GM11168 (cell line): ENCODE measurements around the gene ARHGEF2.

ENCODE experiments used
- in situ Hi-C: fragments of 300-500 bp; cut with MboI; formaldehyde crosslinking; loops from one replicate; pipeline ENCODE4 v1.12.0; 2022; ENCODE audit warnings: low sequenced_read_pairs; ENCODE audit not compliant: unreplicated experiment

ARHGEF2 gene

DNA sequence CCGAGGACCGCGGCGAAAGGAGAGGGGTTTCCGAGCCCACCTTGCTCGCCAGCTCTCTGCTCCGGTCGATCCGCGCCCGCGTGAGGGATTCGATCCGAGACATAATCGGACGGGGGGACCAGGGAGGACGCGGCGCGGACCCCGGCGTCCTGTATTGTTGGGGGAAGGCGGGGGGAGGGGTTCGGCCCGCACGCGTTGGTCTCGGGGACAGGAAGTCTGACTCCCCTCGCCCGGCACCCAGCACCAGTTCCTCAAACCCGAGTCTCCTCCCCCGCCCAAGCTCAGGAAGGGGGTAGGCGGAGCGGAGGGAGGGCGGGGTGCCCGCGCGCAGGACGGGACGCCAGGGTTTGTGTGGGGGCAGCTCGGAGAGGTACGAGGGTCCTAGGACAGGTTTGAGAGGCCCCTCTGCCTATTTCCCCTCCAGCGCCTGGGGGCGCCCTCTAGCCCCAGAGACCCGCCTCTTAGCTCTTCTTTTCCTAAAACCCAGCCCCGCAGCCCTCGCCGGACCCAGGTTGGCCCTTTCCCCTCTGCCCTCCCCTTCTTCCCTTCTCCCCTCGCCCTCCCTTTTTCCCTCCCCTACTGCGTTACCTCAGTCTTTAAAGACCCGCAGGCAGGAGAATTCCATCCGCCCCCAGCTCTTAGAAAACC lies at the start of gene ARHGEF2:
Gene ARHGEF2 (minus strand): TSS at position 223 of the 648 bp plus-strand sequence. CDS start 120 bp downstream, at position 103.
- in situ Hi-C loops, result no loop called here

DNA sequence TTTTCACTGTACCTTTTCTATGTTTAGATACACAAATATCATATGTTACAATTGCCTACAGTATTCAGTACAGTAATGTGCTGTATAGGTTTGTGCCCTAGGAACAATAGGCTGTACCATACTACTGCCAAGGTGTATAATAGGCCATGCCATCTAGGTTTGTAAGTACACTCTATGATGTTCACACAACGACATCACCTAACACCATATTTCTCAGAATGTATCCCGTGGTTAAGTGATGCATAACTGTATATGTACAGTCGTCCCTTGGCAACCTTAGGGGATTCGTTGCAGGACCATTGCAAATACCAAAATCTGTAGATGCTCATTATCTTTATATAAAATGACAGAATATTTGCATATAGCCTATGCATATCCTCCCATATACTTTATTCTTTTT lies 48.2 kb upstream of the ARHGEF2 start:
- in situ Hi-C loops, result no loop called here

DNA sequence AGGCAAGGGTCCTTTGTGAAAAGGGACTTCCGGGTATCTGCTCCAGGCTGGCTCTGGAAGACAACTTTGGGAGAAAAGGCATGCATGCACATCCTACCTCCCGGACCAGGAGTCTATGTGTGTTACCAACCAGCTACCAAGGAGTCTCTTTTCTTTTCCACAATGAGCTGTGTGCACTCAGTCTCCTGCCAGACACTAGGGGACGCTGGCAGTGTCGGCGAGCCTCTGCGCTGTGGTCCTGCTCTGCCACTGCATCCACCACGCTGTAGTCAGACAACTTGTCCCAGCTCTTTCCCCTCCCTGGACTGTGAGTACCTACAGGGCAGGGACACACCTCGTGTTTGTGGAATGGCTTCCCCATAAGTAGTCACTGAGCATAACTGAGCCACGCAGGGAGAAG lies 47.5 kb upstream of the ARHGEF2 start:
- in situ Hi-C loops, result no loop called here

DNA sequence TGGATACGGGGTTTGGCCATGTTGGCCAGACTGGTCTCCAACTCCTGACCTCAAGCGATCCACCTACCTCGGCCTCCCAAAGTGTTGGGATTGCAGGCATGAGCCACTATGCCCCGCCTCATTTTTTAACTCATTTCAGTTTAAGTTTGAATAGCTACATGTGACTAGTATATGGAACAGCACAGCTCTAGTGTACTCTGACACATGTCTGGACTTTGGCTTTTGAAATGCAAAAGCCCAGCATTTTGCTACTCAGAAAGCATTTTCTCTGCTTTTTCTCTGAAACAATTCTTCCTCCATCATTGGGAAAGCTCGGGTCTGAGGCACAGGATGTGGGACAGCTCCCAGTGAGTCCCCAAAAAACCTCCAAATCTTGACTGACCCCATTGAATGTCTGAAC lies 46.5 kb upstream of the ARHGEF2 start:
- in situ Hi-C loops, result no loop called here

DNA sequence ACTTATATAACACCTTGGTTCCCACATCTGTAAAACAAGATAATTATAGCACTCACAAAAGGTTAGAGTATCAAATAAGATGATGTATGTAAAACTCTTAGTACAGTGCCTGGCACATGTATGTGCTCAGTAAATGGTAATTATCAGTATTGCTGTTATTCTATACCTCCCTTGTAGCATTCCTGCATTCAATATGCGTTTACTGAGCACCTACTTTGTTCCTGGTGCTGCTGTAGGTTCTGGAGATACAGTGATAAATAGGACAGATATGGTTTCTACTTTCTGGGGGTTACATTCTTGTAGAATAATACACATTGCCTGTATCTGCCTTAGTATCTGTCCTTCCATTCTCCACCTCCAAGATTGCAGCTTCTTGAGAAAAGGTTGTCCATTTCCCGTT lies 43.6 kb upstream of the ARHGEF2 start:
- in situ Hi-C loops, result no loop called here

DNA sequence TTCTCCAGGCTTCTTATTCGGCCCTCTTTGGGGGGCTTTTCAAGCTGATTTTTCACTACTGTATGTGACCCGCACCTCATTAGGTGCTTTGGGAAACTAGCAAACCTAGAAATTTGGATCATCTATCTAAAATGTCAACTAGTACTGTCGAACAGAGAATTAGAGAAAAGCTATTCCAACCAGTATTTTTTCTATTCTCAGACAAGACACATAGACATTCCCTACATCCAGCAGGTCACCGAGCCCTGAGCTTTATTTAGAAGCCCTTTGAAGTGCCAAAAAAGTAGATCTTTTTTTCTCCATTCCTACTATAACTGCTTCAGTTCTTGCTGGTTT lies 42.7 kb upstream of the ARHGEF2 start:
- in situ Hi-C loops, result no loop called here

DNA sequence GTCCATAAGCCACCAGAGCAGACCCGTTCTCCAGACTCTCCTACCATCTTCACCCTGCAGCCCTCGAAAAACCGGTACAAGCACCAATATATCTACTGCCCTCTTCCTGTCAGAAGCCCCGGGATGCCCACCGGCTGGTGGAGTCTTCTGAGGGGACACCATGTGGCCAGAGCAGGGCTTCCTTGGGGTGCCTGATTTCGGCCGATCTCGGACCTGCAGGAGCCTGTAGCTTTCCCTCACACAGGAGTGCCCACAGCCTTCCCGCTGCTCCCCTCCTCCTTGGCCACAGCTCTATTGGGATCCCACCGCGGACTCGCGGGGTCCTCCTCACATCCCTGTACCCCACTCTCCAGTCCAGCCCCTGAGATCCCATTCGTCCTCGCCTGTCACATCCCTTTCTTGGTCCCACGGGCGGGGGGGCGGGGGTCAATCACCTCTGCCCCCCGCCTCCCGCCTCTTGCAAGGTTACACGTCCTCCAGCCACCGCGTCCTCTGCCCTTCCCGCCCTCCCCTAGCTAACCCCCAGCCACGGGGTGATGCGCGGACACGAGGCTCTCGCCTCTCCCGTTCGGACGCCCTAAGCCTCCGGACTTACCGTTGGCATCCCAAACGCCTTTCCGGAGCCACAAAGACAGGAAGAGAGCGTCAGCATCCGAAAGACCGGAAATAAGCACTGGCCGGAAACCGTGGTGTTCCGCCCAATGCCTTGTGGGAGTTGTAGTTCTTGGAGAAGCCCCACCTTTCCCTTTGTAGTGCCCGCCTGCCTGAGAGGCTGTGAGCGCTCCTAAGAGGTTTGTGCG lies 42.1 kb upstream of the ARHGEF2 start, which contains the start of gene SSR2:
Gene SSR2 (minus strand): TSS at position 659 of the 800 bp plus-strand sequence. CDS start 784 bp downstream, outside the sequence.
- in situ Hi-C loops, result no loop called here

DNA sequence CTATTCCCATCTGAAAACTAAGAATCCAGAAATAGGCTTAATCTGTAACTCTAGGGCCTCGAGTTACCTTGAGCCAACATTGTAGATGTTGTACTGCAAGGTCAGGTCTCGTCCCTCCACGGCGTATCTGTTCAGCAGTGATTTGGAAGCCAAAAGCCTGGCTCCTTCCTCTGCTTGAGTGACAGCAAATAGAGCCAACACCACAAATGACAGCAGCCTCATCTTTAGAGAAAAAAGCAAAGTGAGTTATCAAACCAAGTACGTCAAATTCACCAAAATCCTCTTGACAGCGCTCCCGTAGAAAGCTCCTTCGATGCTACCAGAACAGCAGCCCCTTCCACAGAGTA lies 41.6 kb upstream of the ARHGEF2 start:
- in situ Hi-C loops, result no loop called here

DNA sequence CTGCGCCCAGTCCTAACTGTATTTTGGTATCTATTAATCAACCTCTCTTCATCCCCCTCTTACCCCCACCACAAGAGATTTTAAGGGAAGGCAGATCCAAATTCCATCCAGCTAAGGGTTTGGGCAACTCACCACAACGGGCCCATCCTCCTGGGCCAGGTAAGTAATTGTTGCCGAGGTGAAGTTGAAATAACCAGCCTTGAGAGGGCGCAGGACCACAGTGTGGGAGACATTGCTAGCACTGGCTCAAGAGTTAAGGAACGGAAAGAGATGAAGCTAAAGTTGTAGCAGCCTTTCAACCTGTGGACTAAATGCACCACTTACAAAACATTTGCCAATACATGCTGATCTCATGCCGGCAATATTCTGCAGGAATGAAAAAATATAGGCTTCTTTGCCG lies 36.5 kb upstream of the ARHGEF2 start:
- in situ Hi-C loops, result no loop called here

DNA sequence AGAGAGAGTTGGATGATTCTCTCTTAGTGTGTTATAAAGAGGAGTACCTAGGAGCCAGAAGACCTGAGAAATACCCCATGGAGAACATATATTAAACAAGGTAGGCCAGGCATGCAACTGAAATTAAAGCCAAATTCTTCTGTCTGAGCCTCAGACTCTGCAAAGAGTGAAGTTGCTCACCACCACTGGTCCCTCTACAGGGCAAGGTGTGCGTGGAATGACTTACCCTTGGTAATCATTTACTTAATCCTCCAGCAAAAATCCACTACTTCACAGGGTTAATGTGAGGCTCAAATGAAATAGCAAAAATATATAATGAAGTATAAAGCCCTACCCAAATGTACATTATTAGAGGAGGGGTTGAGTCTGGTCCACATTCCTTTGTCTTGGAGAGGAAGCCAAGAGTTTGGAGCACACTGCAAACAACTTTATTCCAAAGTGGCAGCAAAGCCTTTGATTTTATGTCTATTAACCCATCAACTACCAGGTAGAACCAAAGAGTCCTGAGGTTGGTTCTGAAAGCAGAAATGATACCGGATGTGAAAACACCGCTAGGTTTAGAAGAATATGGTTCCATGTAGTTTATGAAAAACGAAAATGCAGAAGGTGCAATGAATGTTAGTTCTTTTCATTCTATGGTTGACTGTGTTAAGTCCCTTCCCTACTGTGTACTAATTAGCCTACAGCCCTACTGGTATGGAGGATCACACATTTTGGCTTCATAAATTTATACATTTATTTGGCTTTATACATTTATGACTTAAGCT lies 33.9 kb upstream of the ARHGEF2 start:
- in situ Hi-C loops, result no loop called here

DNA sequence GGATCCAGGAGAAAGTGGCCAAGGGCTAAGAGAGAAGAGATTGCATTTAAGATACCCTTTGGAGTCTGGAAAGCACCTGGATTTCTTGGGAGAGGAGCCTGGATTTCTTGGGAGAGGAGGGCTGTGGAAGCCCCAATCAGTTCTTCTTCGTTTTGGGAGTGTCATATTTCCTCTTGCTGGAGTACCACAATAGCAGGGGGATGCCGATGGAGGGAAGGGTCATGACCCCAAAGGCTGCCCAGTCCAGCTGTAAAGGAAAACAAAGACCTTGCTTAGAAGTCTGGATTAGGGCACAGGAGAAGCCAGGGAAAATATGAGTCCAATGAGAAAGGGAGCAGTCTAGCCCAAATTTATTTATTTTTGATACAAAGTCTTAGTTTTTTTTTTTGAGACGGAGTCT lies 31.1 kb upstream of the ARHGEF2 start:
- in situ Hi-C loops, result no loop called here

DNA sequence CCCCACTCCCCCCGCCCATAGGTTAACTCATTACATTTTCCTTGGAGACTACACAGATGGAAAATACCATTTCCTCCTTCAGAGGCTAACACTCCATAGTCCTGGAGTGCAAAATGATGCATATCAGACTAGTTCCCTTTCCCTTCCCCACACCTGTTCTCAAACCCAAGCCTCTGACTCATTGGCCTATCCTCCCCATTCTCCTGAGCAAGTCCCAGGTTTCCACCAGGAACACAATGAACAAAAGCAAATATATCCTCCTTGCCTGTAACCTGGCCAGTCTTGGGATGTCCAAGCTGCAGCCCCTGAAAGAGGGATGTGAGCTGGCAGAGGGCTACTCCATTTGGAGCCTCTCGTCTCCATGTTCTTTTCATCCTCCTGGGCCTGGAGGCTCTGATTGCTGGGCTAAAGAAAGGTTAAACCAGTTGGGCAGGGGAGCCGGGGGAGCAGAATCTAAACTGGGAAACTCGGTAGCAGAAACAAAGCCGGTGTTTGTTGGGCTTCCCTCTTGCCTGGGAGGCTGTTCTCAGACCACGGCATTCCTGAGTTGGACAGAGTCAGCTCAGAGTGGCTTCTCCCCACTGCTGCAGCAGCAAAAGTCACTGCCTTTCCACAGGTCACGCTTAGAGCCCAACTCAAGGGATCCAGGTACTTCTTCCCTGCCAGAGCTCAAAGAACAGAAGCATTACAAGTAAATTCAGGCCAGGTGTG lies 28.5 kb upstream of the ARHGEF2 start:
- in situ Hi-C loops, result no loop called here

DNA sequence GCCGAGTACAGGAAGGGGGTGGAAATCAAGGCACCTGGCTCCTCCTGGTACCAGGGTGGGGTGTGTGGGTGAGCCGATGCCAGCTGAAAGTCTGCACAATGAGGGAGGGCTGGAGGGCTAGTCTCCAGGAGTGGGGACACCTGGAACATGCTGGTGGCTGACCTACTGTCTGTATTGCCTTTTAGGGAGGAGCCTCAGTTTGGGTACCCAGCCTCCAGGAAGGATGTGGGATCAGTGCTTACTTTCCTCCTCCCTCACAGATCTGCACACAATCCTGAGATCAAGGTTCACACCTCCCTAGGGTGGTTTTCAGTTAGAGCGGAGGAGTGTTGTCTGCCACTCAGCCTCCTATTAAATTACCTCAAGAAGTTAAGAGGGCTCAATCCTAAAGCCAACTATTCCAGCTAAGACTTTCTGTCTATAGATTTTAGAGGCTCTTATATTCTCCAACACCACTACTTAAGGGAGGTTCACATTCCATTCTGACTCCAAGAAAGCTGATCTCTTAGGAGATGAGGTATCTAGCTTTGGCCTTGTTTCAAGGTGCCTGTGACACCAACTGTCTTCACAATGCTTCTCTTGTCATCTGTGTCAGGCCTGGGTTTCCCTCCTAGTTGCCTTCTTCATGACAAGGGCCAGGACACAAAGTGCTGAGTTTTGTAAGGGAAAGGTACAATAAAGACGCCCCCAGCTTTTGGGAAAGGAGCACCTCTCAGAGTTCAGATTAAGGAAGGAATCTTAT lies 26.7 kb upstream of the ARHGEF2 start:
- in situ Hi-C loops, result no loop called here

DNA sequence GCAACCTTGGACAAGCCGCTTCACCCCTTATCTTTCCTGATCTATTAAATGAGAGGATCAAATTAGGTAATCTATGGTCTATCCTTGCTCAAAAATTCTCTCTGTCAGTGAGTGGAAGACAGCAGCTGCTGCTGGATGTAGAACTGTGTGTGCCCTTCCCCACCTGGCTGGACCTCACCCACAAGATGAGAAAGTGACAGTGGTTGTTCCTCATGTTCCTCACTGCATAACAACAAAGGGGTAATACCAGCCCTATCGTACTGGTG lies 25.5 kb upstream of the ARHGEF2 start:
- in situ Hi-C loops, result no loop called here

DNA sequence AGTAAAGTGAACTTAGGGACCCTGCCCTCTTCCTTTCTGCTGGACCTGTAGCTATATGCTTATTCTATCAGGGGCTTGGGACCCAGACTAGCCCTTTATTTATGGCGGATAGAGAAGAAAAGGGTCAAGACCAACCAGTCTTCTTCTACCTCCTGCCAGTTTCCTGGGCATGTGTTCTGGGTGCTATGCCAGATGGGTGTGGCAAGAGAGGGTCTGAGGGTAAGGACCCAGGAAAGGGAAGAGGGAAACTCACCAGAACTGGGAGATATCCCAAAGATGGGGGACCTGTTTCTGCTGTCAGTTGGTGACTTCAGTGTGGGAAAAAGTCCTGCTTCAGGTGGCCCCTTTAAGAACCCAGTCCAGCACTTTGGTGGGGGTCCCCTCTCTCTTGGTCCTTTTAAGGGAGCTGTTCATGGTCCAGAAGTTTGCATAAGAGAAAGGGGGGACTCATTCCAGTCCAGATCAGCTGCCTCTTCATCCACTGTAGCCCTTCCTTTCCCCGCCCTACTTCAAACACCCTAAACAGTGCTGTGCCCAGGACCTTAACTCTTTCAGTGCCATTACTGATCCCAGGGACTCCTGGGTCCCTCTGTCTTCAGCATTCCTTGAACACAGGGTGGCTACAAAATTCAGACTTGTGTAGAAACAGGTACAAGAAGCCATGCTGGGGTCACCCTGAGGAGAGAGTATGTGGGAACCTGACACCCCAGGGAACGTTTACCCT lies 24.0 kb upstream of the ARHGEF2 start:
- in situ Hi-C loops, result no loop called here

DNA sequence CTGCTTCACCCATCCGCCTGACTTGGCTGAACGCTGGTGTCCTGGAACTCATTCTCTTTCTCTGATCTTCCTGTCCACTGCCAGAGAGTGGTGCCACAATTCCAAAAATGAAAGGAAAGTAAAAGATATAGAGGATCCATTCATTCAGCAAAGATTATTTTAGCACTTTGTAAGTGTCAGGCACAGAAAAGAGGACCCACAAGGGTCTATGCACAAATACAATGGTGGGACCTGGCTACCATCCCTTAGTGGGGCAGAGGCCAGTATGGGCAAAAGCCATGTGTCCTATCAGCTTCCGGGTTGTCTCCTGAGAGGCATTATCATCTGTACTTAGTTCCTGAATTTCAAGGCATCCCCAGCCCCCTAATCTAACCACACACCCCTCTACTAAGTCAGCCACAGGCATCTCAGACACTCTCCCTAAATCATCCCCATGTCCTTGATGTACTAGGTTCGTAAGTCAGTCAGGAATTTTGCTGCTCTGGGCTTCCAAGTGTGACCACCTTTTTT lies 23.4 kb upstream of the ARHGEF2 start:
- in situ Hi-C loops, result no loop called here

DNA sequence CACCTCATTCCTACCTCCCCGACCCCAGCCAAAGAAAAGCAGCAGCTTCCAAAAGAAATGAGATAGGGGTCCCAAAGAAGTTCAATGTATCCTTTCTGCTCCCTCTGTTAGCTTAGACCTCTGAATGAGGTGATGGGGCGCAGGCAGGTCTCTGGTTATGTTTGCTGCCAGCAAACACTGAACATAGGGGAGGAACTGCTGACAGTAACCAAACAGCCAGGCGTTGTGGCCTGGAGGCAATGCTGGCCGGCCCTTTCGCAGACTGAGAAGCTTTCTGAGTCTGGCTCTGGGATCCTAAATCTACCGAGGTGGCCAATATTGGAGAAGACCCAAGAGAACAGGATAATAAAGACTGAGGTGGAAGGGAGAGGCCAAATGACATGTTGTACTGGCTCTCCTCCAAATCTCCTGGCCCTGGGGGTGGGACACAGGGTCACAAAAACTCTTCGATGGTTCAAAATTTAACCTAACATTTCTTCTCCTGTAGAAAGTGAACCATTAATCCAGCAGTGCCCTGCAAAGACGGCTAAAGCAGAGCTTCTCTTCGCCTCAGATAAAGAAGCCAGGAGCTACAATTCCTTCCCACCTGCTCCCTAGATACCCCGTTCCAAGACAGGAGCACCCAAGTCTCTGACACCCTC lies 22.8 kb upstream of the ARHGEF2 start:
- in situ Hi-C loops, result no loop called here

DNA sequence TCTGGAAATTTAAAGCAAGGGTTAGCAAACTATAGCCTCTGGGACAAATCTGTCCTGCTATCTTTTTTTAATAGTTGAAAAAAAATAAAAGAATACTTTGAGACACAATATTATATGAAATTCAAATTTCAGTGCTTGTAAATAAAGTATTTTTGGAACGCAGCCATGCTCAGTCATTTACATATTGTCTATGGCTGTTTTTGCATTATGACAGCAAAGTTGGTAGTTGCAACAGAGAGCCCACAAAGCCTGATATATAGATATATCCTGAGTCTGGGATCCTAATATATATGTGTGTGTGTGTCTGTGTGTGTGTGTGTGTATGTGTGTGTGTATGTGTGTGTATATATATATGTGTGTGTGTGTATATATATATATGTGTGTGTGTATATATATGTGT lies 21.6 kb upstream of the ARHGEF2 start:
- in situ Hi-C loops, result no loop called here

DNA sequence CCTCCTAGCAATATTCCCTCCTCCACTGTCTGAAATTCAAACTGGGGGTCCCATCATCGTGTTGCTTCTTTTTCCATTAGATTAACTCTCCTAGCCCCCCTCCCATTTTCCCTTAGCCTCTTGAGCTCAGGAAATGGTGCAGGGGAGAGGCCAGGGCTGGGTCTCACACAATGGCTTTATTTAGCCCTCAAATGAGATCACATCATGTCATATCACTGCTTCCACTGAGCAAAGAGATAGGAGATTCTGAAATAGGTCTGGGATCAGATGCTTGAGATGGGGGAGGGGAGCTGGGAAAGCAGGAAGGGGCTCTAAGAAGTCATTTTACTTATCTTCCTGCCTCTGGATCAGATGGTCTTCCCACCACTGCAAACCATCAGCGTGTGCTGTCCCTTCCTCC lies 17.8 kb upstream of the ARHGEF2 start:
- in situ Hi-C loops, result no loop called here
